HG03025 (cell line): ENCODE data around the gene WT1.

Experiments
- ATAC-seq: cut with Tn5 transposase; IDR thresholded peaks from one replicate; pipeline ENCODE4 v1.9.1; 2021; ENCODE audit warnings: mild to moderate bottlenecking, moderate library complexity; ENCODE audit not compliant: unreplicated experiment, low FRiP score

WT1 gene

GRCh38 chr11:32426192-32426591 is 9.1 kb downstream of the WT1 start:
- no peak for ATAC-seq

GRCh38 chr11:32425761-32426160 is 9.6 kb downstream of the WT1 start:
- no peak for ATAC-seq

- ATAC-seq: no peak
These were observed 12.8 kb downstream of the WT1 start for GRCh38 chr11:32422545-32422944.

GRCh38 chr11:32421992-32422391 is 13.3 kb downstream of the WT1 start:
- no peak for ATAC-seq

- ATAC-seq: peak; percentile 64
These were observed 14.1 kb downstream of the WT1 start for GRCh38 chr11:32420937-32421901.

GRCh38 chr11:32420139-32420538 is 15.2 kb downstream of the WT1 start:
- no peak for ATAC-seq

GRCh38 chr11:32418836-32419235 is 16.5 kb downstream of the WT1 start:
- no peak for ATAC-seq

- no peak for ATAC-seq
These were observed 17.5 kb downstream of the WT1 start for GRCh38 chr11:32417806-32418205.

- ATAC-seq: no peak
These were observed 19.0 kb downstream of the WT1 start for GRCh38 chr11:32416301-32416700.

- no peak for ATAC-seq
These were observed 20.4 kb downstream of the WT1 start for GRCh38 chr11:32414925-32415324.

GRCh38 chr11:32411942-32412615 is 23.3 kb downstream of the WT1 start:
- no peak for ATAC-seq

GRCh38 chr11:32405592-32405991 is 29.7 kb downstream of the WT1 start:
- no peak for ATAC-seq

GRCh38 chr11:32402836-32403235 is 32.5 kb downstream of the WT1 start:
- no peak for ATAC-seq

- ATAC-seq: no peak
These were observed 34.5 kb downstream of the WT1 start for GRCh38 chr11:32400670-32401369.

- ATAC-seq: no peak
These were observed 35.1 kb downstream of the WT1 start for GRCh38 chr11:32400196-32400595.

- ATAC-seq: no peak
These were observed 38.3 kb downstream of the WT1 start for GRCh38 chr11:32396991-32397390.

GRCh38 chr11:32396331-32396730 is 39.0 kb downstream of the WT1 start:
- no peak for ATAC-seq

- ATAC-seq: no peak
These were observed 40.2 kb downstream of the WT1 start for GRCh38 chr11:32395127-32395526.

- no peak for ATAC-seq
These were observed 42.5 kb downstream of the WT1 start for GRCh38 chr11:32392840-32393239.

- ATAC-seq: no peak
These were observed 43.3 kb downstream of the WT1 start for GRCh38 chr11:32391956-32392553.

- ATAC-seq: no peak
These were observed 43.9 kb downstream of the WT1 start for GRCh38 chr11:32391479-32391878.
